GM19240 (cell line): ENCODE results near the gene VWA2.

Experiments used
- DNase-seq: peaks from one replicate; pipeline ENCODE4 v3.0.0; 2011; ENCODE audit warnings: low spot score; ENCODE audit not compliant: insufficient read length

The VWA2 gene

GRCh38 chr10:114246679-114247305 is 7.7 kb downstream of the VWA2 start:
- no peak for DNase-seq

GRCh38 chr10:114250236-114250635 is 11.2 kb downstream of the VWA2 start:
- no peak for DNase-seq

GRCh38 chr10:114250716-114251115 is 11.7 kb downstream of the VWA2 start:
- no peak for DNase-seq

- DNase-seq = no peak
These were observed 13.0 kb downstream of the VWA2 start for GRCh38 chr10:114252092-114252491.

GRCh38 chr10:114252883-114253282 is 13.8 kb downstream of the VWA2 start:
- DNase-seq = no peak

GRCh38 chr10:114255227-114255626 is 16.2 kb downstream of the VWA2 start:
- no peak for DNase-seq

- no peak for DNase-seq
These were observed 17.1 kb downstream of the VWA2 start for GRCh38 chr10:114256008-114256765.

- DNase-seq = no peak
These were observed 17.8 kb downstream of the VWA2 start for GRCh38 chr10:114256822-114257221.

GRCh38 chr10:114257498-114257897 is 18.4 kb downstream of the VWA2 start:
- DNase-seq = no peak

- DNase-seq = no peak
These were observed 19.3 kb downstream of the VWA2 start for GRCh38 chr10:114258274-114258840.

- DNase-seq = no peak
These were observed 20.8 kb downstream of the VWA2 start for GRCh38 chr10:114259824-114260223.

- no peak for DNase-seq
These were observed 21.3 kb downstream of the VWA2 start for GRCh38 chr10:114260366-114260765.

GRCh38 chr10:114261076-114261475 is 22.0 kb downstream of the VWA2 start:
- no peak for DNase-seq

- no peak for DNase-seq
These were observed 23.4 kb downstream of the VWA2 start for GRCh38 chr10:114262496-114262895.

- DNase-seq = no peak
These were observed 26.5 kb downstream of the VWA2 start for GRCh38 chr10:114265392-114266053.

- no peak for DNase-seq
These were observed 27.5 kb downstream of the VWA2 start for GRCh38 chr10:114266521-114266920.

- no peak for DNase-seq
These were observed 32.2 kb downstream of the VWA2 start for GRCh38 chr10:114271075-114271778.

GRCh38 chr10:114271779-114272167 is 32.7 kb downstream of the VWA2 start:
- DNase-seq = no peak

- DNase-seq = no peak
These were observed 33.6 kb downstream of the VWA2 start for GRCh38 chr10:114272696-114273095.

GRCh38 chr10:114273910-114274309 is 34.9 kb downstream of the VWA2 start:
- no peak for DNase-seq

- no peak for DNase-seq
These were observed 35.8 kb downstream of the VWA2 start for GRCh38 chr10:114274616-114275453.
